DMS53 treated with DMSO at 0.1 percent for 48 hours (cell line): ENCODE data around the gene SLC22A23.

ENCODE experiments used
- DNase-seq: peaks from one replicate; lab custom pipeline; 2025; ENCODE audit not compliant: unreplicated experiment; lab: John Stamatoyannopoulos, UW

SLC22A23 gene

DNA sequence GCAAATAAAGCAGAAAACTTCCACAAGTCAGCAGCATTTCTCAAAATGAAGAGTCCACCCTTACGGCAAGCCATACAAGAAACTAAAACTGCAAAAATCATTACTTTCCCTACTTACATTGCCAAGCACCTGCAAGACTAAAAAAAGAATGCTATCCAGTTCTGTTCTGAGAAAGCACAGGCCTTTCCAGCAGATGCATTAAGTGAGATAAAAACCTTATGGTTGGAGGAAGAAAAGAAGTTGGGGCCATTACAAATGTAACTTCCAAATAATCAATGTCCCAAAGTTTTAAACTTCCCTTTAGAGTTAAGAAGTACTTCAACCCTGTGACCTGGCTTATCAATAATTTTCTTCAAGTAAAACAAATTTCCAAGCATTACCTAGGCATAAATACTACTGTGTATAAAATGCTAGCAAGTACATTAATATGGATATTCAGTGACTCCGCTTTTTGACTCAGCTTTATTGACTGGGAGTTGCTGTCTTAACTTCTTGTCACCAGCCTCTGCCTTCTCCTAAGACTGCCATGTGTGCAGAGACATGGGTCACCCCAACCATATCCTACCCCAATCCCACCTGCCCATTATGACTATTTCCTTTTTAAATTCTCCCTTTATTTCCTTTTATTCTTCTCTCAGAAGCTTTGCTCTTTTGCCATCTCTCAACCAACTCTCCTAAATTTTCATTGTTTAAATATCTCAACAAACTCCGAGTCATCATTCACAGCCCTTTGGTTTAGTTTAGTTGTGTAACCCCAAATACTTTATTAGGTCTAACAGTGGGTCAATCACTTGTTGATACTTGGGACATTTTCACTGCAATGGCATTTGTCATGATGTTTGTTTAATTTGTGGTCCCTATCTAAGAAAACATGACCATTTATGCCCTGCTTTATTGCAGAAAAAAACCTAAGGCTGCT is 49.7 kb downstream of the SLC22A23 start:
- no peak for DNase-seq

DNA sequence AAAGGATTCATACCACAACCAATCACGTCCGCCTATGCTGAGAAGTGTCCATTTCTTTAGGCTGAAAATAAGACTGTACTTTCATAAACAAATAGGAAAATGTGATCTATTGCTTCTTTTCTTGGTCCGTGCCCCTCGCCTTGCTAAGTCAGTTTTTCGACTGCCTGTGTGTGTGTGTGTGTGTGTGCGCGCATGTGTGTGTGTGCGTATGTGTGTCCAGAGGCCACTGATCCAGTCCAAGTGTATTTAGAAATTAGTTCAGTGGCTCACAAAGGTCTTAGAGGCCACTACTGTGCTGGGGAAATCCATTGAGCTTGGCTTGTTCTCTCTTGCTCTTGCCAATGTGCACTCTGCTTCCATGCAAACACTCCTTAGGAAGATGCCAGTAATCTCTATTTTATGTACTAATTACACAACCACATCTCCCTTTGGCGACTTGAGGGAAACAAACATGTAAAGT is 50.5 kb downstream of the SLC22A23 start:
- no peak for DNase-seq

DNA sequence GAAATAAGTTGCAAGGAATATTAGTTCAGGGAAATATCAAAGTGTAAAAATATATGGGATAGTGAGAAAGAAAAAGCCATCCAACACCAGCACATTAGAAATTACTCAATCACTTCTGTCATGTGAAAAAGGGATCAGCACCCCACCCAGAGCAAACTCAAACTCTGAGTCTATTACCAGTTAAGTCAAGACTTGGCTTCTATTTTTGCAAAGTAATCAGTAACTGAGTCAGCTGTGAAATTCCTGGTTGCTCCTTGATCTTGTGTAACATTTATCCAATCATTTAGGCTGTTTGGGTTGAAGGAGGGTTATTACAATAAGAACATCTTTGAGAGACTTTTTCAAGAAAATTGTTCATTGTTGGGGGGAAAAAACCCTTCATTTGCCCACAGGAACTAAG is 51.2 kb downstream of the SLC22A23 start:
- no peak for DNase-seq

DNA sequence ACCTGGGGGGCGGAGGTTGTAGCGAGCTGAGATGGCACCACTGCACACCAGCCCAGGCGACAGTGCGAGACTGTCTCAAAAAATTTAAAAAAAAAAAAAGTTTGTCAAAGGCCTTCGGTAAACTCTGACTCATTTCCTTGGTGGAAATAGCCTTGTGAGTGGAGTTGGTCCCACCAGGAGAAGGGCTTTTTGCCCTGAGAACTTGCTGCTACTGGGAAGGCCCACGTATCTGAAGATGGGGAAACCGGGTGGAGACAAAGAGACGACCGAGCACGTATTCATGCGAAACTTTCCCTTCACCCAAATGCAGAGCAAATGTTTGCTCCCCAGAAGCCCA is 51.7 kb downstream of the SLC22A23 start:
- DNase-seq = no peak

DNA sequence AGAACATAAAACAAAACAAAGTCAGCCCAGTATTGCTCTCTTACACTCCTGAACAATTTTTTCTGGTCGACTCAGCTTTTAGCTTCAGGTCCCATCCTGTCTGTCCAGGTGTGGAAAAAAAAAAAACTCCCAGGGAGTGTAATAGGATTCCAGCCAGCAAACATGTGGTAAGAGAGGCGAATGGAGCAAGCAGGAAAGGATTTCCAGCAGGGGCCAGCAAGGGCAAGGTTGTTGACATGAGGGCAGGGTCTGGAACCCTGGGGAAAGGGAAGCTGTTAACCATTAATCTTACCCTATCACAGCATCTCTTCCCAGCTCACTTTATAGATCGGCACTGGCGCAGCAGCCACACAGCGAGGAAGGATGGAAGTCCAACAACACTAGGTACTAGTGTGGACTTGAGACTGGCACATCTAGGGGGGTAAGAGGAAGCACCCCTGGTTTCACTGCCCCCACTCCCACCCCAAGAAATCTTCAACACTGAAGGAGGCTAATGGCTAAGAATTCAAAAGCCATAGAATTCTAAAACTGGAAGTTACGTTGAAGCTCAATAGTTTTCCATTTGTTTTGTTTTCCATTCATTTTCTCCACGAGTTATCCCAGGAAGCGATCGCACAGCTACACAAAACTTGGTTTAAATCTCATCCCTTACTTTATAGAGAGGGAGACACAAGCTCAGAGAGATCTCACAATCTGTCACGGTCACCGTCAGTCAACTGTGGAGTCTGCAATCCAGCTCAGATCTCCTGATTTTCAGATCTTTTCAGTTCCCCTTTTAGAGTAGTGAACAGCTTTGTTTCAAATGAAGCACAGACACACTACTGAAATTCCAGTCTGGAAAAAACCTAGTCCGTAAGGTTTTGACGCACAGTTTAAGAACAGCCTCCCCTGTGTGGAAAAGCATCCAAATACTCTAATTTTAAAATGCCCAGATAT is 53.3 kb downstream of the SLC22A23 start:
- peak; percentile 94 for DNase-seq

DNA sequence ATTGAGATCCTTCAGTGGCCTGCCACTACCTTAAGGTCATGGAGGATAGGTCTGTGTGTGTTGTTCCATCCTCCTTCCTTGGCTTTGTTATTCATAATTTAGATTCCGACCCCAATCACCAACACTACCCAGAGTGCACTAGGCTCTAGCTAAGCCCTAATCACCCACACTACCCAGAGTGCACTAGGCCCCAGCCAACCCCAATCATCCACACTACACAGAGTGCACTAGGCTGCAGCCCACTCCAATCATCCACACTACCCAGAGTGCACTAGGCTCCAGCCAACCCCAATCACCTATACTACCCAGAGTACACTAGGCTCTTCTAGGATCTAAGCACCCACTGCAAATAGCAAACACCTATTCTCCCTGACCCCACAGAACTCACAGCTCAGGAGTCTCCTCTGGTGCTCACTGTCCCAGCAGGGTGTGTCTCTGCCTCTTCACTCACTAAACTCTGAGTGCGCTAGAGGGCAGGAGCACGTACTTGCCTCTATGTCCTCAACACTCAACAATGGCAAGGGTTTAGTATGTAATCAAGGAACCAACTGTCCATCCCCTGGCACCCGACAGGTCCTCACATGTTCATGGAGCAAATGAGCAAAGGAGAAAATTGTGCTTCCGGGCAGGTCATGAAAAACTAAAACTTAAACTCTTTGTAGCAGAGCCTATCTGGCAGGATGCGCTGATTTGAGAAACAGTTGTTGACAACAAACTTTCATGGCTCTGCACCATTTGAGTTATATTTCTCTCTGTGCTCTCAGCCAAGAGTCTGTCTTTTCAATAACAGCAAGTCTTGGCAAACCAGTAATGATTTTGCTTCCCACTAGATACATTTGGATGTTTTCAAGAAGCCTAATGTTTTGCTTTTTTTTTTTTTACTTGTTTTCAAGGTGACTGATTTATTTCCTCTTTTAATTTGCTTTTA is 54.3 kb downstream of the SLC22A23 start:
- no peak for DNase-seq

DNA sequence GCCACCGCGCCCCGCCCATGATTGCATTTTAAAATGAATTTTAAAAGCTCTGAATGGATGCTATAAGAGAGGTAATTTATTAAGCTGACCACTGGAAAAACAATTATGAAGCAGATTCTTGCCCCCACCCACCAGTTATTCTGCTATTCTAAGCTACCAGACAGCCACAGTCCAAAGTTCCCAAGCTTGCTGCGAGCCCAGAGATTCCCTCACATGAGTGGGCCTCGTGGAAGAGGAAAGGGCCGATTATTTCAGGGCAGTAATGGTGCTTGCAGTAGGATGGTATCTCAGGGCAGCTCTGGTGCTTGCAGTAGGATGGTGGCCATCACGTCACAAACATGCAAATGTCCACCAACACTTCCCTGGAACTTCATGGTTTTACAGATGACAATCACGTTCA is 56.7 kb downstream of the SLC22A23 start:
- DNase-seq = no peak

DNA sequence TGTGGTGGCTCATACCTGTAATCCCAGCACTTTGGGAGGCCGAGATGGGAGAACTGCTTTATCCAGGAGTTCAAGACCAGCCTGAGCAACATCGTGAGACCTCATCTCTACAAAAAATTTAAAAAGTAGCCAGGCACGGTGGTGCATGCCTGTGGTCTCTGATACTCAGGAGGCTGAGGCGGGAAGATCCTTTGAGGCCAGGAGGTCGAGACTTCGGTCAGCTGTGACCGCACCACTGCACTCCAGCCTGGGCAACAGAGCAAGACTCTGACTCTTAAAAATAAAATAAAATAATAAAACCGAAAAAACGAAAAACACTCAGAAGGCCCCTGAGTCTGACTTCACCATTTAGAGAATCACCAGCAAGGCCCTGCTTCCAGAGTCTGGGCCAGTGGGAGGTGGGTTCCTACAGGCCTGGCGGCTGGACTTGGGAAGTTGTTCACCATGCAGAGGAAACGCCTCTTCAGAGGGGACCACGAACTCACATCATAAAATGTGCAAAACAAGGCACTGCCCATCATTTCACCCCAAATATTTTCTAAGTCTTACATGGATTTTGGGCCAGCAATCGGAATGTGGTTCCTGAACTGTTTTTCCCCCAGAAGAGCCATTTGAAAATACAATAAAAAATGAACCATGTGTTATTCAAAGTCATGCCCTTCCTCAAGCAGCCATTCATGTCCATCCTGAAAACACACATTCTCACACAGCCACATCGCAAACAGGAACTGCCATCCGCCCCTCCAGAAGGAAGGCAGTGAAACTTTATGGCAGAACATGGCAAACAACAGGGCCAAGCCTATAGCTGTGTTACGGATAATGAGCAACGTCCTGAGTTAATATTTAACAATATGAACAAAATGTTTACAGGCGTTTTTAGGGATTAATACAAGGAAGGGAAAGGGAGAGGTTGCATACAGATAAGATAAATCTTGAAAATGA is 57.8 kb downstream of the SLC22A23 start:
- peak; percentile 27 for DNase-seq

DNA sequence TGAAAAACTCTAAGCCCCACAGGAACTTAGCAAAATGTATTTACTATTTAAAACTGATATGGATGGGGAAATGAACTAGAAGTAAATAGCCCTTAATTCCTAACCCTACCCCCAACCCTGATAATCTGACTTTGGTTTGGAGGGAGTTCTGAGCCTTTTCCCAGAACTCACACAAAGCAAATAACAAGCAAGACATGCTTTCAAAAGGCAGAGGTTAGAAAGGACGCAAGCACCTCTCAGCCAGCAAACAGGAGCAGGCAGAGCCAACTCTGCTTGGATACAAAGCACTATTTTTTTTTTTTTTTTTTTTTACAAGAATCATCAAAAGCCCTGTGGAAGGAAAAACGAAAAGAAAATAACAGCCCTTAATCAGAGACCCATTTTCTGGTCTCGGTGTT is 58.7 kb downstream of the SLC22A23 start:
- no peak for DNase-seq

DNA sequence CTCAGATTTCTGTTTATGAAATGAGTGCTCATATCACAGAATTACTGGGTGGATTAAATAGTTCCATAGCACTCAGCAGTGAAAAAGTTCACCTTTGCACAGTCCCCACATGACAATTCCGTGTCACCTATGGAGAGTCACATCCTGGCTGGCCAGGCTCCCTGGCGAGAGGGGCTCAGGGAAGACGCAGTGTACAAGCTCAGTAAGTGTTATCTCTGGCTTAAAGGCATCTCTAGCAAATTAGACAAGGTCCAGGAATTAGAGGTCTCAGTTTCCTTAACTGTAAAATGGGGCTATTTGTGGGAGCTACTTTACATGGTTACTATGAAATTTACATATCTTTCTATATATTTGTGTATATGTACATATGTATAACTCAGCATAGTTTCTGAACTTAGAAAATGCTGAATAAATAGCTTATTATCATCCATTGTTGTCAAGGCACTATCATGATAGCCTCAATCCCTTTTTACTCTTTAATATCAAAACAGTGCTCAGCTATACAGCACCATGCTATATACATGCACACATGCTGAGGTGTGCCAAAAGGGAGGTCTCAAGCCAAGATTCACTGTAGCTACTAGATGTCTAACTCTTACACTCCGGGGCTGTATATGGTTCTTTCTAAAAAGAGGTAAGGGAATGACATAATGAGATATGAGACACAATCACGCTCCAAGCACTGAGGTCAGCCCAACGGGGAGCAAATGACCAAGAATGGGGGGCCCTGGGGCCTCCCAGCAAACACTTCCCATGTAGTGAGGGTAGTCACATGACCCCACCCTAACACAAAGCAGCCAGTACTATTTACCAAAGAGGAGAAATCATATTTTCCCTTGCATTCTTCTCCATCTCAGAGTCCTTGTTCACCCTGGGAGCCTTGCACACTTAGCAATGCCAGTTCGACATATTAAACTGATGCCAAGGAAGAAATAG is 59.4 kb downstream of the SLC22A23 start:
- no peak for DNase-seq

DNA sequence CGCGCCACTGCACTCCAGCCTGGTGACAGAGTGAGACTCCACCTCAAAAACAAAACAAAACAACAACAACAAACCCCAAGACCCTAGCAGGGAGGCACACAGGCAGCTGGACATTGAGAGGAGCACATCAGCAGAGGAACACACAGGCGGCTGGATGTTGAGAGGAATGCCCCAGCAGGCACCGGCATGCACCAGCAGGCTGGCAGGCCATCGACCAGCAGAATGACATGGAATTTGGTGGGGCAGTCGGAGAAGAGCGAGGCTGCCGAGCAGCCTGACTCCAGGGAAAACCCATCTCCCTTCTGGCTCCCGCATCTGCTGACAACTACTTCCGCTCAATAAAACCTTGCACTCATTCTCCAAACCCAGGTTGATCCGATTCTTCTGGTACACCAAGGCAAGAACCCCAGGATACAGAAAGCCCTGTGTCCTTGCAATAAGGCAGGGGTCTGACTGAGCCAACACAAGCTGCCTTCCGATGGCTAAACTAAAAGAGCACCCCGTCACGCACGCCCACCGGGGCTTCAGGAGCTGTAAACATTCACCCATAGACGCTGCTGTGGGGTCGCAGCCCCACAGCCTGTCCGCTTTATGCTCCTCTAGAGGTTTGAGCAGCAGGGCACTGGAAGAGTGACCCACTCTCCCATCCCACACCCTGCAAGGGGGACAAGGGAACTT is 60.2 kb downstream of the SLC22A23 start:
- no peak for DNase-seq

DNA sequence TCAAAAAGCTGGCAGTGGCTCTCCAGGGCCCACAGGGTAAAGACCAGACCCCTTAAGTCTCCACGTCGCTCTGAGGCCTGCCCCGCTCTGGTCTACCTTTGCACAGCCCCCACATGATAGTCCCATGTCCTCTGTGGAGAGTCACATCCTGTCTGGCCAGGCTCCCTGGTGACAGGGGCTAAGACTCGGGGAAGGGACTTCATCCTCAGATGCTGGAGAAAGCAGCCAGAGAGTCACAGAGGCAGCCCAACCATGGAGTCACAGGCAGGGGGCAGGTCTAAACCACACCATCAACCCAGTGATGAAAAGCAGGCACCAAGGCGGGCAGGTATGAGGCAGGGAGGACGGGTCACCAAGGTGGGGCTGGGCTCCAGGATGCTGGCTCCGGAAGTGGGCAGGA is 62.2 kb downstream of the SLC22A23 start:
- no peak for DNase-seq

DNA sequence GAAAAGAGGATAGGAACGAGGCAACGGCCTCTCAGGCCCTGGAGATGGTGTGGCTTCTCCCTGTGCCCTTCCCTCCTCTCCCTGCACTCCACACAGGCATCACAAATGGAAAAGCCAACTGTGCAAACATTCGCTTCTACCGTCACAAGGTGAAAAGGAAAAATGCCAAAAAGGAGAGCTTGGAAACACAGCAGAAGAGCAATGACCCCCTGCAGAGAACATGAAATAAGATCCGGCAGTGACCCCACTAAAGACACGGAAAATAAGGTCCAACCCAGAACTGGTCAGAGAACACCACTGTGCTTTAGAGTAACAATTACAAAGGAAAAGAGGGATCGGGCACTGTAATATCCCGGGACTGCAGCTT is 63.0 kb downstream of the SLC22A23 start:
- DNase-seq = no peak

DNA sequence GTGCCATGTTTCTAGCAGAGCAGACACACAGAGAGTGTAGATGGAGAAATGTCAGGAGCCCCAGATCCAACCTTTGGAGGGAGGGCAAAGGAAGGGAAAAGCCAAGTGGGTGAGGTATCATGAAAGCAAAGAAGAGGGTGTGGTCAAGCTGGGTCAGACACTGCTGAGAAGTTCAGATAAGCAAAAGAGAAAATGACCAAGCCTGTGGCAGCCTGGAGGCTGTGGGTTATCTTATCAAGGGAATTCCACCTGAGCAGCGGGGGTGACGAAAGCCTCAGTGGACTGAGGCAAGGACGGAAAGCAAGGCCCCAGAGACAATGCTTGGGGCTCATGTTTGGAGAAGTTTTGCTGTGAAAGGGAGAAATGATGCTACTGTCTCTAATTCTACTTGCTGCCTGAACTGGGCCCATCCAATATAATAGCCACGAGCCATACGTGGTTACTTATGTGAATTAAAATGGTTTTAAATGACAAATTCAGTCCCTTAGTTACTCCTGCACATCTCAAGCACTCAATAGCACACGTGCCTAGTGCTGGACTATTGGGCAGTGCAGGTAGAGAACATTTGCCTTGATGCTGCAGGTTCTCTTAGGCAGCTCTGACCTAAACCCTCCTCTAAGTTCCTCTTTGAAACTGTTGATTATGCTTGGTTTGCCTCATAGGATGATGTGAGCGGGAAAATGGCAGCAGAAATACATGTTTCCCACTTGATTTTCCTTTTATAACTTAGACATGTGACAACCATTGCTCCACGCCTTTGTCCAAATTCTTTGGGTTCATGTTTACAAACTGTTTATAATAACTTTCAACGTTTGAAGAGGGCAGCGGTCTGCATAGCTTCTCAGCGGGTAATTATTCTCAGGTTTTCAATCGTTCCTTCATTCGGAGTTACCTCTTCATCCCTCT is 63.7 kb downstream of the SLC22A23 start:
- no peak for DNase-seq

DNA sequence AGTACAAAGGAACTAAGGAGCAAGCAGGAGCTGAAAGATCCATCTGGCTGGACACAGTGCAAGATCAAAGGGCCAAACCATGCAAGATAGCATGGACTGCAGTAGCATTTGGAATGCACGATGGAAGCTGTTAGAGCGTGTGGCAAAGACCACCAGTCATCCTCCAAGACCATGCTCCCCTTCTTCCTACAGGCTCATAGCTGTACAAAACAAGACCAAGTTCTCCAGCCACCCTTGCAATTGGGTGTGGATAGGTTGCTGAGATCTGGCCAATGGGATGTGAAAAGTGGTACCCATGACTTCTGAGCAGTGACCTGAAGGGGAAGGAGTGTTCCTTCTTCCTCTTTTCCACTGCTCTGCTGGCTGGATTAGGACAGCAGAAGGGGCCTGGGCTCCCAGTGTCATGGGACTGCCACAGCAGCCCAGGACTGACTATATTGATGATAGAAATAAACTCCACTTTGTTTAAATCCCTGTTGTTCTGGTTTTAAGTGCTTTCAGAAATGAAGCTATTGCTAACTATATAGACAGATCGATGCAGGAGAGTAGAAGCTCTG is 64.9 kb downstream of the SLC22A23 start:
- DNase-seq = no peak

DNA sequence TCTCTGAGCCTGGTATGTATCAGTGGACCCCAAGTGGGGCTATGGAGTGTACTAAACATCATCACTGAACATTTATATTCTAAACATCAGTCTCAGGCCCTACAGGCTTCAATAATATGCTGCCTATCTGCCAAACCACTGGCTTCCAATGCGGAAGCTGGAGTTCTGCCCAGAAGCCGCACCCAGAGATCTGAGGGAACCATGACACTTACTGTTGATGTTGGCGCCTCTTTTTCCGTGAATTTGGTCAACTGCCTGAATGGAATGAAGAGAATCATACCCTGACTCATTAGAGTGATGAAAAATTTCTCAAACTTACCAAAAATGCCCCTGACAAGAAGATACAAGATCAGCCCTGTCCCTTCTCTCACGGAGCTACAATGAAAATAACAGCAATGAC is 66.2 kb downstream of the SLC22A23 start:
- DNase-seq = no peak
